Fibroblast of lung (primary cell): ENCODE measurements around the gene PABPC1L2B.
"Not testable (repeated sequence)": the region's sequence is repeated elsewhere in the genome, so short reads cannot be mapped to it uniquely, and the experiment has no call there.

Source experiments
- EZH2 ChIP-seq: IDR thresholded peaks from 2 replicates; pipeline ENCODE4 v1.5.1; 2012; ENCODE audit warnings: low read length, control low read depth, mild to moderate bottlenecking; ENCODE audit errors: missing control alignments
- TF ChIP-seq, protein P1 (sequence below), 2 donors: IDR thresholded peaks in 1 of 2; conservative IDR thresholded peaks in 1 of 2; 1 replicate in 1 of 2; 2 replicates in 1 of 2; pipeline ENCODE4 v1.5.1; 2011 to 2012; ENCODE audit warnings: low read length in 2 of 2, control low read depth in 1 of 2, inconsistent platforms in 1 of 2, low read depth in 1 of 2, mild to moderate bottlenecking in 1 of 2

DNA sequence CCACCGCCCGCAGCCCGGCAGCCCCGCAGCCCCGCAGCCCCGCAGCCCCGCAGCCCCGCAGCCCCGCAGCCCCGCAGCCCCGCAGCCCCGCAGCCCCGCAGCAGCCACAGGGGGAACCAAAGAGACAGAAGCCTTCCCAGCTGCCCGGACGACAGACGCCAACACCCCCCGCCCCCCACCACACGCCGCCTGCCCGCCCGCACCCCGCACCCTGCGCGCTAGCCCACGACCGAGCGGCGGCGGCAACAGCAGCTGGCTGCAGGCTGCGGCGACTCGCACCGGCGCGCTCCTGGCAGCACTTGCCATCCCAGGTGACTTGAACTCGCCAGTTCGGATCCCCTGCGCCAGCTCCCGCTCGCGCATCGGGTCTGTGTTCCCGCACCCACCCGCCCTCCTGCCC, at the start of gene PABPC1L2B:
- TF ChIP-seq, protein P1, sequence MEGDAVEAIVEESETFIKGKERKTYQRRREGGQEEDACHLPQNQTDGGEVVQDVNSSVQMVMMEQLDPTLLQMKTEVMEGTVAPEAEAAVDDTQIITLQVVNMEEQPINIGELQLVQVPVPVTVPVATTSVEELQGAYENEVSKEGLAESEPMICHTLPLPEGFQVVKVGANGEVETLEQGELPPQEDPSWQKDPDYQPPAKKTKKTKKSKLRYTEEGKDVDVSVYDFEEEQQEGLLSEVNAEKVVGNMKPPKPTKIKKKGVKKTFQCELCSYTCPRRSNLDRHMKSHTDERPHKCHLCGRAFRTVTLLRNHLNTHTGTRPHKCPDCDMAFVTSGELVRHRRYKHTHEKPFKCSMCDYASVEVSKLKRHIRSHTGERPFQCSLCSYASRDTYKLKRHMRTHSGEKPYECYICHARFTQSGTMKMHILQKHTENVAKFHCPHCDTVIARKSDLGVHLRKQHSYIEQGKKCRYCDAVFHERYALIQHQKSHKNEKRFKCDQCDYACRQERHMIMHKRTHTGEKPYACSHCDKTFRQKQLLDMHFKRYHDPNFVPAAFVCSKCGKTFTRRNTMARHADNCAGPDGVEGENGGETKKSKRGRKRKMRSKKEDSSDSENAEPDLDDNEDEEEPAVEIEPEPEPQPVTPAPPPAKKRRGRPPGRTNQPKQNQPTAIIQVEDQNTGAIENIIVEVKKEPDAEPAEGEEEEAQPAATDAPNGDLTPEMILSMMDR (conservative IDR thresholded peaks at IDR 0.05 in 1 of 2, IDR thresholded peaks at IDR 0.05 in 1 of 2; ENCODE audit: low read depth in 1 of 2, low read length in 2 of 2): not testable (repeated sequence)
- not testable (repeated sequence) for TF ChIP-seq EZH2
